ENCODE results near the gene ELMO1. TPM values are rescaled to one million over a fixed set of nuclear protein-coding genes. Genes with fewer than 3 reads are reported as not detected.
A peak's percentile ranks its signal among the peaks of the same experiment; 100 is the strongest.

The ELMO1 gene
- total and polyA plus RNA-seq, 10 donors, result 26.0 to 494 (median 201) TPM

GRCh38 chr7:37201003-37201875 lies 247.4 kb downstream of the ELMO1 start:
- intact Hi-C loops (cut with DNase I; ENCODE audit: low total_unique reads), result no loop called here
- peak overlapping the region in 6 of 8 donors; percentile 26 to 71 (median 68) for H3K27ac ChIP-seq
- WGBS, 5 donors, result 35 to 49% (median 41%) methylated on average over 6 of the region's 6 CpGs
- no peak for TF ChIP-seq POLR2A (IDR thresholded peaks at IDR 0.05)
- peak; percentile 43 to 84 (median 78) for TF ChIP-seq CTCF (IDR thresholded peaks at IDR 0.05 in 8 of 11, conservative IDR thresholded peaks at IDR 0.05 in 3 of 11)
- peak in 2 of 3 donors; percentile 44 to 88 for TF ChIP-seq POLR2AphosphoS5 (IDR thresholded peaks at IDR 0.05)
- H3K9me3 ChIP-seq, result no peaks in the 10 kb centered on the region
- peak; percentile 82 for DNase-seq
- H3K4me3 ChIP-seq, result no peak overlapping the region
- no peaks in the 10 kb centered on the region for H3K27me3 ChIP-seq (replicated peaks in 1 of 7)
- peaks cover 11 to 62% (median 31%) of the 10 kb centered on the region in 6 donors for H3K4me1 ChIP-seq
- H3K36me3 ChIP-seq, result peaks cover 0 to 88% (median 35%) of the 10 kb centered on the region in 6 donors

- Histone ChIP-seq H3K4me3 (no peak overlapping the region), H3K4me1 (peaks cover 11 to 71% (median 36%) of the 10 kb centered on the region in 6 donors), H3K27ac (peak overlapping the region in 2 of 8 donors; percentile 12 to 71), H3K27me3 (replicated peaks in 1 of 7) (no peaks in the 10 kb centered on the region), H3K9me3 (no peaks in the 10 kb centered on the region), H3K36me3 (peaks cover 0 to 85% (median 29%) of the 10 kb centered on the region in 6 donors)
- 40 to 46% (median 46%) methylated on average over 6 of the region's 6 CpGs for WGBS, 5 donors
- intact Hi-C loops (cut with DNase I; ENCODE audit: low total_unique reads), result no loop called here
- peak; percentile 88 for DNase-seq
- TF ChIP-seq CTCF (IDR thresholded peaks at IDR 0.05 in 8 of 11, conservative IDR thresholded peaks at IDR 0.05 in 3 of 11) (peak; percentile 37 to 85 (median 78)), POLR2A (IDR thresholded peaks at IDR 0.05) (no peak), POLR2AphosphoS5 (IDR thresholded peaks at IDR 0.05) (peak in 1 of 3 donors; percentile 50)
Measured at GRCh38 chr7:37198906-37199485, 249.7 kb downstream of the ELMO1 start.

- intact Hi-C loops (cut with DNase I; ENCODE audit: low total_unique reads), result no loop called here
- Histone ChIP-seq H3K9me3 (no peaks in the 10 kb centered on the region), H3K4me3 (no peak overlapping the region), H3K36me3 (peaks cover 0 to 84% (median 21%) of the 10 kb centered on the region in 6 donors), H3K4me1 (peaks cover 11 to 71% (median 37%) of the 10 kb centered on the region in 6 donors), H3K27ac (peak overlapping the region in 3 of 8 donors; percentile 11 to 71 (median 12)), H3K27me3 (replicated peaks in 1 of 7) (no peaks in the 10 kb centered on the region)
- WGBS, 5 donors, result 67 to 73% (median 68%) methylated on average over 10 of the region's 10 CpGs
- TF ChIP-seq CTCF (IDR thresholded peaks at IDR 0.05 in 8 of 11, conservative IDR thresholded peaks at IDR 0.05 in 3 of 11), result no peak
- peak in 1 of 3 donors; percentile 29 for TF ChIP-seq POLR2AphosphoS5 (IDR thresholded peaks at IDR 0.05)
- no peak for DNase-seq
Measured at GRCh38 chr7:37198041-37198905, 250.4 kb downstream of the ELMO1 start.

Data from spleen (tissue), 11 donors.